Astrocyte (in vitro differentiated cells and primary cell): Measurements from ENCODE around the gene TEX52. TPM values are rescaled to one million over a fixed set of nuclear protein-coding genes. Genes with fewer than 3 reads are reported as not detected.
"Not testable (repeated sequence)": the region's sequence is repeated elsewhere in the genome, so short reads cannot be mapped to it uniquely, and the experiment has no call there.

Experiments used
- DNase-seq: peaks from one replicate; pipeline ENCODE4 v3.0.0-alpha.2; 2010; ENCODE audit warnings: low read depth
- FAIRE-seq: peaks from 2 replicates; lab custom pipeline; 2011; peaks lifted over from hg19 to GRCh38; lab: Jason Lieb, UNC
- H2AFZ ChIP-seq: 2 replicates; pipeline ENCODE4 v1.6.0; 2012; ENCODE audit warnings: low read depth, low read length, inconsistent platforms
- H3K27ac ChIP-seq: 2 replicates; pipeline ENCODE4 v1.5.1; 2011; ENCODE audit warnings: low read depth, low read length, inconsistent platforms
- H3K27me3 ChIP-seq: 2 replicates; pipeline ENCODE4 v1.6.0; 2011; ENCODE audit warnings: low read length, inconsistent platforms; ENCODE audit not compliant: insufficient read depth
- H3K36me3 ChIP-seq: 2 replicates; pipeline ENCODE4 v1.5.1; 2011; ENCODE audit warnings: low read length, inconsistent platforms; ENCODE audit not compliant: insufficient read depth
- H3K4me1 ChIP-seq: 2 replicates; pipeline ENCODE4 v1.5.1; 2011; ENCODE audit warnings: low read length, inconsistent platforms; ENCODE audit not compliant: insufficient read depth
- H3K4me2 ChIP-seq: 2 replicates; pipeline ENCODE4 v1.6.0; 2012; ENCODE audit warnings: low read length, inconsistent platforms
- H3K4me3 ChIP-seq: 2 replicates; pipeline ENCODE4 v1.5.1; 2011; ENCODE audit warnings: low read depth, mild to moderate bottlenecking, low read length, inconsistent platforms; ENCODE audit not compliant: insufficient read depth
- H3K79me2 ChIP-seq: 2 replicates; pipeline ENCODE4 v1.6.0; 2012; ENCODE audit warnings: mild to moderate bottlenecking, low read length, inconsistent platforms; ENCODE audit not compliant: insufficient read depth
- H3K9ac ChIP-seq: 2 replicates; pipeline ENCODE4 v1.6.0; 2012; ENCODE audit warnings: mild to moderate bottlenecking, low read length, inconsistent platforms
- H3K9me3 ChIP-seq: 2 replicates; pipeline ENCODE4 v1.5.1; 2012; ENCODE audit warnings: low read depth, mild to moderate bottlenecking, low read length, inconsistent platforms; ENCODE audit not compliant: insufficient read depth
- H4K20me1 ChIP-seq: 2 replicates; pipeline ENCODE4 v1.6.0; 2012; ENCODE audit warnings: low read length, inconsistent platforms; ENCODE audit not compliant: insufficient read depth
- H3K27ac Mint-ChIP-seq: one replicate; pipeline ENCODE4 v1.8.0; 2021; ENCODE audit warnings: mild to moderate bottlenecking, mixed read lengths; ENCODE audit not compliant: unreplicated experiment
- H3K27me3 Mint-ChIP-seq: one replicate; pipeline ENCODE4 v1.8.0; 2021; ENCODE audit warnings: low read depth, mixed read lengths; ENCODE audit not compliant: unreplicated experiment
- H3K36me3 Mint-ChIP-seq: one replicate; pipeline ENCODE4 v1.8.0; 2021; ENCODE audit warnings: low read depth, mixed read lengths; ENCODE audit not compliant: unreplicated experiment
- H3K4me1 Mint-ChIP-seq: one replicate; pipeline ENCODE4 v1.8.0; 2021; ENCODE audit warnings: low read depth, mixed read lengths; ENCODE audit not compliant: unreplicated experiment
- H3K4me3 Mint-ChIP-seq: one replicate; pipeline ENCODE4 v1.8.0; 2021; ENCODE audit warnings: mild to moderate bottlenecking, moderate library complexity, mixed read lengths; ENCODE audit not compliant: unreplicated experiment
- H3K9me3 Mint-ChIP-seq: one replicate; pipeline ENCODE4 v1.8.0; 2021; ENCODE audit warnings: mild to moderate bottlenecking, mixed read lengths; ENCODE audit not compliant: unreplicated experiment
- CTCF ChIP-seq: IDR thresholded peaks from 2 replicates; pipeline ENCODE4 v1.5.1; 2011; ENCODE audit warnings: low read depth, mild to moderate bottlenecking, inconsistent platforms, low read length, moderate library complexity; ENCODE audit not compliant: insufficient read depth
- EZH2 ChIP-seq: IDR thresholded peaks from 2 replicates; pipeline ENCODE4 v1.6.1; 2012; ENCODE audit warnings: mild to moderate bottlenecking, low read length, inconsistent platforms; ENCODE audit not compliant: insufficient read depth
- total RNA-seq: library from RNA; stranded (reverse); gene quantifications from 2 replicates; pipeline ENCODE4 v1.2.1, GENCODE V29; 2021

Gene TEX52
- total RNA-seq, 1 donor from 2014 or later, result not detected

DNA sequence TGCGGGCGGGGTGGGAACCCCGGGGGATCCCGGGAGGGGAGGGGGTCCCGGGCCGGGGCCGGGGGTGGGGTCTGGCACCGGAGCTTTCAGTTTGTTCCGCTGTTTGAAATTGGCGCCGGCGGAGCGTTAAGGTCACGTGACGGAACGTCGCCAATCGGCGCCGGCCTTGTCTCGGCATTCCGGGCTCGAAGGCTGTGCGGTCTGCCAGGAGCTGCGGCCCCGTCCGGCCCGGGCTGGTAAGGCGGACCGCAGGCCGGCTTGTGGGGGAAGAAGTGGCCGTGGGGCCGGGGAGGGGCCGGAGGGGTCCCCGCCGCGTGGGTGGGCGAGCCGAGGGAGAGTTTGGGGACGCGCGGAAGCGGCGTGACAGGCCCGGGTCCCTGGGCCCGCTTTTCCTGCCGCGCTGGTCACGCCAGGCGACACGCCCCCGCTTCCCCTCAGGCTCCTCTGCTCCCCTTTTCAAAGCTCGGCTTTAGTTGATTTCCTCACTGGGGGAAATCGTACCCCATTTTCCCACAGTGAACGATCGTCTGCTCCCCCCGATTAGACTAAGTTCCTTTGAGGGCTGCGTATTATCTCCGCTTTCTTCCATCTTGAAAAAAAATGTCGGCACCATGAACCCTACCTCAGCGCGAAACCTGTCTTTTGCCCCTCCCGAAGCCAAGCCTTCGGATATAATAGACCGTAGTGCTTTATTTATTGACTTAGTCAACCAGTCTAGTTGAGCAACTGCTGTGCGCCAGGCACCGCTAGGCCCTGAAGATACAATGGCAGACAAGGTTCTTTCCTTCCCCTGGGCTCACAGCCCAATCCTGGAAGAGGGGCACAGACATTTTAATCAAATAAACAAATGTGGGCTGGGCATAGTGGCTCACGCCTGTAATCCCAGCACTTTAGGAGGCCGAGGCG lies 20.5 kb upstream of the TEX52 start, which contains the start of the genes FOXM1 and RHNO1:
TSS of gene FOXM1 (minus strand) at position 128 of the 906 bp plus-strand sequence. CDS start 2,696 bp downstream, outside the sequence.
TSS of gene RHNO1 (plus strand) at position 177 of the 906 bp plus-strand sequence. CDS start 8,144 bp downstream, outside the sequence.
- Histone ChIP-seq H3K27ac (peak within 1 kb of the TSS; percentile 95), H2AFZ (peak within 1 kb of the TSS; percentile 99), H3K79me2 (peaks cover 86% of the 10 kb centered on the region), H4K20me1 (no peaks in the 10 kb centered on the region), H3K9me3 (no peaks in the 10 kb centered on the region), H3K4me1 (peaks cover 6% of the 10 kb centered on the region), H3K36me3 (peaks cover 15% of the 10 kb centered on the region), H3K27me3 (no peaks in the 10 kb centered on the region), H3K4me3 (peak within 1 kb of the TSS; percentile 99), H3K4me2 (peak within 1 kb of the TSS; percentile 99), H3K9ac (peak within 1 kb of the TSS; percentile 99)
- Mint-ChIP-seq H3K9me3 (no peaks in the 10 kb centered on the region), H3K4me3 (peak within 1 kb of the TSS; percentile 97), H3K36me3 (no peaks in the 10 kb centered on the region), H3K4me1 (peaks cover 3% of the 10 kb centered on the region), H3K27me3 (no peaks in the 10 kb centered on the region), H3K27ac (peak within 1 kb of the TSS; percentile 92)
- TF ChIP-seq EZH2 (no peak), CTCF (no peak)
- FAIRE-seq, result no peak
- peak; percentile 60 for DNase-seq

- peaks cover 3% of the 10 kb centered on the region for H3K4me1 Mint-ChIP-seq
- H3K4me3 Mint-ChIP-seq, result peak overlapping the region; percentile 83
- Histone ChIP-seq H3K79me2 (peaks cover 86% of the 10 kb centered on the region), H3K9ac (peak overlapping the region; percentile 99), H2AFZ (peak overlapping the region; percentile 94), H3K4me2 (peak overlapping the region; percentile 99), H4K20me1 (no peaks in the 10 kb centered on the region), H3K4me1 (peaks cover 6% of the 10 kb centered on the region), H3K27me3 (no peaks in the 10 kb centered on the region), H3K27ac (peak overlapping the region; percentile 95), H3K9me3 (no peaks in the 10 kb centered on the region), H3K4me3 (peak overlapping the region; percentile 99), H3K36me3 (peaks cover 19% of the 10 kb centered on the region)
- no peak for TF ChIP-seq CTCF
- no peak for TF ChIP-seq EZH2
- no peak for FAIRE-seq
- H3K36me3 Mint-ChIP-seq, result no peaks in the 10 kb centered on the region
- no peaks in the 10 kb centered on the region for H3K27me3 Mint-ChIP-seq
- DNase-seq, result no peak
- no peaks in the 10 kb centered on the region for H3K9me3 Mint-ChIP-seq
- no peak overlapping the region for H3K27ac Mint-ChIP-seq
These were observed 19.7 kb upstream of the TEX52 start for GRCh38 chr12:2876431-2877046.

DNA sequence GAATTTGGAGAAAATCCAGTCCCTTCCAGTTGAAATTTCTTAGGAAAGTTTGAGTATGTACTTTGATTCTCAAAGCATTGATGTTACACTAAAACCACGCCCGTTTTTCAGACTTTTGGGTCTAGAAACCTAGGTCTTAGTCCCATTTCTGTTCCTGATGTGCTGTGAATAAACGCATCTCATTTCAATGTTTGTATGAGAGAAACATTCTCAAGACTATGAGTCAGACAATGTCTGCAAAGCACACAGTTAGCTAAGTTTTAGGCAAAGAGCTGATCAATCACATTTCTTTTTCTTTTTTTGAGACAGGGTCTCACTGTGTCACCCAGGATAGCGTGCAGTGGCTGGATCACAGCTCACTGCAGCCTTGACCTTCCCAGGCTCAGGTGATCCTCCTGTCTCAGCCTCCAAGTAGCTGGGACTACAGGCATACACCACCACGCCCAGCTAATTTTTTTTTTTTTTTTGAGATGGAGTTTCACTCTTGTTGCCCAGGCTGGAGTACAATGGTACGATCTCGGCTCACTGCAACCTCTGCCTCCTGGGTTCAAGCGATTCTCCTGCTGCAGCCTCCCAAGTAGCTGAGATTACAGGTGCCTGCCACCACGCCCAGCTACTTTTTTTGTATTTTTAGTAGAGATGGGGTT lies 12.3 kb upstream of the TEX52 start:
- not testable (repeated sequence) for H3K27me3 Mint-ChIP-seq, H4K20me1 ChIP-seq

More for the DNA sequence above, 12.3 kb upstream of the TEX52 start:
- not testable (repeated sequence) for H3K27me3 ChIP-seq, H3K9me3 ChIP-seq, H3K36me3 Mint-ChIP-seq, H3K9ac ChIP-seq, H3K9me3 Mint-ChIP-seq, H3K27ac ChIP-seq, H3K4me1 ChIP-seq, H2AFZ ChIP-seq, H3K4me1 Mint-ChIP-seq, H3K4me3 ChIP-seq, H3K4me3 Mint-ChIP-seq
- FAIRE-seq (peak; percentile 54), DNase-seq (peak; percentile 53)
- H3K27ac Mint-ChIP-seq, result peak overlapping the region; percentile 14
- H3K79me2 ChIP-seq, result peaks cover 24% of the 10 kb centered on the region
- peaks cover 25% of the 10 kb centered on the region for H3K36me3 ChIP-seq
- peak overlapping the region; percentile 23 for H3K4me2 ChIP-seq
